ENCODE data around the gene MFF. TPM values are rescaled to one million over a fixed set of nuclear protein-coding genes. Genes with fewer than 3 reads are reported as not detected.

Gene MFF
- total RNA-seq (10 to 100 TPM; 58.0 to 64.3 TPM), polyA plus RNA-seq (100 to 1,000 TPM; 123 to 159 TPM)

- Mint-ChIP-seq H3K36me3 (peaks cover 7 to 17% of the 10 kb centered on the region in 2 donors), H3K4me3 (peak within 1 kb of the TSS; percentile 95 to 97 (median 96)), H3K27ac (peak within 1 kb of the TSS; percentile 95 to 98 (median 96)), H3K9me3 (peaks cover 0 to 3% (median 0%) of the 10 kb centered on the region in 8 donors), H3K4me1 (peaks cover 21 to 59% (median 36%) of the 10 kb centered on the region in 4 donors), H3K27me3 (no peaks in the 10 kb centered on the region)
- ChIA-PET CTCF (ENCODE audit: partially characterized antibody) (no interaction called here), POLR2A (ENCODE audit: partially characterized antibody) (interaction anchor here (1.7 to 2.1 kb wide), 2 partner anchors 11 to 24 kb away, joined by 6 to 7 read pairs; no protein-coding TSS in a partner anchor)
- Histone ChIP-seq H3K9me3 (ENCODE audit: control insufficient read depth in 1 of 2, low read length in 2 of 2) (no peaks in the 10 kb centered on the region), H3K27ac (ENCODE audit: low read depth, low read length) (peak within 1 kb of the TSS; percentile 84), H3K4me1 (ENCODE audit: insufficient read depth, low read length) (peaks cover 30% of the 10 kb centered on the region), H3K27me3 (ENCODE audit: insufficient read depth, low read length) (no peaks in the 10 kb centered on the region), H3K4me3 (ENCODE audit: low read length in 2 of 2) (peak within 1 kb of the TSS; percentile 85 to 91), H3K36me3 (ENCODE audit: insufficient read depth, low read length) (no peaks in the 10 kb centered on the region)
- intact Hi-C loops (cut with micrococcal nuclease): loop anchor here (1.0 to 5.0 kb wide), 4 partner anchors 88 to 534 kb away; partner anchors contain the start of gene RHBDD1
- peak; percentile 92 to 96 (median 93) for DNase-seq
These were observed at the start of gene MFF for GRCh38 chr2:227324995-227325838. Gene MFF (plus strand): TSS chr2:227325251. CDS start chr2:227330666, 5,415 bp downstream.

- ChIA-PET POLR2A (ENCODE audit: partially characterized antibody) (no interaction called here), CTCF (ENCODE audit: partially characterized antibody) (no interaction called here)
- H3K36me3 ChIP-seq (ENCODE audit: insufficient read depth, low read length): no peaks in the 10 kb centered on the region
- peaks cover 0 to 11% (median 2%) of the 10 kb centered on the region in 8 donors for H3K9me3 Mint-ChIP-seq
- no peak overlapping the region for H3K4me3 Mint-ChIP-seq
- no peak overlapping the region for H3K27ac ChIP-seq (ENCODE audit: low read depth, low read length)
- no peaks in the 10 kb centered on the region for H3K4me1 Mint-ChIP-seq
- H3K27me3 ChIP-seq (ENCODE audit: insufficient read depth, low read length): no peaks in the 10 kb centered on the region
- no peak overlapping the region for H3K27ac Mint-ChIP-seq
- intact Hi-C loops (cut with micrococcal nuclease): no loop called here
- no peaks in the 10 kb centered on the region for H3K4me1 ChIP-seq (ENCODE audit: insufficient read depth, low read length)
- no peaks in the 10 kb centered on the region for H3K9me3 ChIP-seq (ENCODE audit: control insufficient read depth in 1 of 2, low read length in 2 of 2)
- peaks cover 0 to 7% of the 10 kb centered on the region in 2 donors for H3K36me3 Mint-ChIP-seq
- H3K4me3 ChIP-seq (ENCODE audit: low read length in 2 of 2): no peak overlapping the region
- H3K27me3 Mint-ChIP-seq: peaks cover 2 to 3% of the 10 kb centered on the region in 2 donors
- no peak for DNase-seq
These were observed 44.2 kb upstream of the MFF start for GRCh38 chr2:227280895-227281294.

- no peak overlapping the region for H3K4me3 ChIP-seq (ENCODE audit: low read length in 2 of 2)
- Mint-ChIP-seq H3K4me3 (no peak overlapping the region), H3K9me3 (peaks cover 0 to 11% (median 2%) of the 10 kb centered on the region in 8 donors), H3K4me1 (no peaks in the 10 kb centered on the region), H3K27ac (no peak overlapping the region), H3K36me3 (peaks cover 0 to 4% of the 10 kb centered on the region in 2 donors), H3K27me3 (no peaks in the 10 kb centered on the region)
- no peaks in the 10 kb centered on the region for H3K9me3 ChIP-seq (ENCODE audit: control insufficient read depth in 1 of 2, low read length in 2 of 2)
- POLR2A ChIA-PET (ENCODE audit: partially characterized antibody): no interaction called here
- H3K4me1 ChIP-seq (ENCODE audit: insufficient read depth, low read length): no peaks in the 10 kb centered on the region
- no peaks in the 10 kb centered on the region for H3K27me3 ChIP-seq (ENCODE audit: insufficient read depth, low read length)
- CTCF ChIA-PET (ENCODE audit: partially characterized antibody): no interaction called here
- no peaks in the 10 kb centered on the region for H3K36me3 ChIP-seq (ENCODE audit: insufficient read depth, low read length)
- no peak overlapping the region for H3K27ac ChIP-seq (ENCODE audit: low read depth, low read length)
- no peak for DNase-seq
- intact Hi-C loops (cut with micrococcal nuclease): no loop called here
These were observed 39.3 kb upstream of the MFF start for GRCh38 chr2:227285741-227286236.

- intact Hi-C loops (cut with micrococcal nuclease): no loop called here
- Histone ChIP-seq H3K9me3 (ENCODE audit: control insufficient read depth in 1 of 2, low read length in 2 of 2) (no peaks in the 10 kb centered on the region), H3K27ac (ENCODE audit: low read depth, low read length) (no peak overlapping the region), H3K4me1 (ENCODE audit: insufficient read depth, low read length) (no peaks in the 10 kb centered on the region), H3K27me3 (ENCODE audit: insufficient read depth, low read length) (no peaks in the 10 kb centered on the region), H3K4me3 (ENCODE audit: low read length in 2 of 2) (no peak overlapping the region), H3K36me3 (ENCODE audit: insufficient read depth, low read length) (no peaks in the 10 kb centered on the region)
- ChIA-PET POLR2A (ENCODE audit: partially characterized antibody) (no interaction called here), CTCF (ENCODE audit: partially characterized antibody) (no interaction called here)
- DNase-seq: no peak
- Mint-ChIP-seq H3K27ac (no peak overlapping the region), H3K4me3 (no peak overlapping the region), H3K27me3 (no peaks in the 10 kb centered on the region), H3K36me3 (peaks cover 0 to 4% of the 10 kb centered on the region in 2 donors), H3K9me3 (peaks cover 0 to 5% (median 1%) of the 10 kb centered on the region in 8 donors), H3K4me1 (no peaks in the 10 kb centered on the region)
These were observed 37.3 kb upstream of the MFF start for GRCh38 chr2:227287771-227288170.

GRCh38 chr2:227292314-227292713 lies 32.7 kb upstream of the MFF start:
- H3K4me3 ChIP-seq (ENCODE audit: low read length in 2 of 2): no peak overlapping the region
- no peak for DNase-seq
- Mint-ChIP-seq H3K36me3 (no peaks in the 10 kb centered on the region), H3K4me3 (no peak overlapping the region), H3K27ac (no peak overlapping the region), H3K4me1 (no peaks in the 10 kb centered on the region), H3K9me3 (no peaks in the 10 kb centered on the region), H3K27me3 (peaks cover 0 to 1% of the 10 kb centered on the region in 2 donors)
- intact Hi-C loops (cut with micrococcal nuclease): no loop called here
- ChIA-PET POLR2A (ENCODE audit: partially characterized antibody) (no interaction called here), CTCF (ENCODE audit: partially characterized antibody) (no interaction called here)
- no peaks in the 10 kb centered on the region for H3K27me3 ChIP-seq (ENCODE audit: insufficient read depth, low read length)
- H3K4me1 ChIP-seq (ENCODE audit: insufficient read depth, low read length): no peaks in the 10 kb centered on the region
- no peaks in the 10 kb centered on the region for H3K36me3 ChIP-seq (ENCODE audit: insufficient read depth, low read length)
- H3K9me3 ChIP-seq (ENCODE audit: control insufficient read depth in 1 of 2, low read length in 2 of 2): no peaks in the 10 kb centered on the region
- H3K27ac ChIP-seq (ENCODE audit: low read depth, low read length): no peak overlapping the region

GRCh38 chr2:227293531-227293930 lies 31.5 kb upstream of the MFF start:
- ChIA-PET POLR2A (ENCODE audit: partially characterized antibody) (no interaction called here), CTCF (ENCODE audit: partially characterized antibody) (no interaction called here)
- H3K36me3 ChIP-seq (ENCODE audit: insufficient read depth, low read length): no peaks in the 10 kb centered on the region
- Mint-ChIP-seq H3K36me3 (no peaks in the 10 kb centered on the region), H3K4me1 (no peaks in the 10 kb centered on the region), H3K9me3 (no peaks in the 10 kb centered on the region), H3K27ac (no peak overlapping the region), H3K27me3 (peaks cover 0 to 1% of the 10 kb centered on the region in 2 donors), H3K4me3 (no peak overlapping the region)
- no peaks in the 10 kb centered on the region for H3K9me3 ChIP-seq (ENCODE audit: control insufficient read depth in 1 of 2, low read length in 2 of 2)
- H3K4me1 ChIP-seq (ENCODE audit: insufficient read depth, low read length): no peaks in the 10 kb centered on the region
- H3K4me3 ChIP-seq (ENCODE audit: low read length in 2 of 2): no peak overlapping the region
- H3K27ac ChIP-seq (ENCODE audit: low read depth, low read length): no peak overlapping the region
- intact Hi-C loops (cut with micrococcal nuclease): no loop called here
- DNase-seq: no peak
- H3K27me3 ChIP-seq (ENCODE audit: insufficient read depth, low read length): no peaks in the 10 kb centered on the region

GRCh38 chr2:227295806-227296205 lies 29.2 kb upstream of the MFF start:
- H3K27me3 ChIP-seq (ENCODE audit: insufficient read depth, low read length): no peaks in the 10 kb centered on the region
- H3K36me3 Mint-ChIP-seq: no peaks in the 10 kb centered on the region
- H3K36me3 ChIP-seq (ENCODE audit: insufficient read depth, low read length): no peaks in the 10 kb centered on the region
- H3K27me3 Mint-ChIP-seq: peaks cover 0 to 1% of the 10 kb centered on the region in 2 donors
- ChIA-PET CTCF (ENCODE audit: partially characterized antibody) (interaction anchor here (1.1 kb wide), 1 partner anchor 493 kb away, joined by 3 read pairs; no protein-coding TSS in a partner anchor), POLR2A (ENCODE audit: partially characterized antibody) (no interaction called here)
- no peaks in the 10 kb centered on the region for H3K4me1 Mint-ChIP-seq
- H3K4me3 Mint-ChIP-seq: no peak overlapping the region
- no peaks in the 10 kb centered on the region for H3K9me3 Mint-ChIP-seq
- no peaks in the 10 kb centered on the region for H3K4me1 ChIP-seq (ENCODE audit: insufficient read depth, low read length)
- H3K4me3 ChIP-seq (ENCODE audit: low read length in 2 of 2): no peak overlapping the region
- no peak overlapping the region for H3K27ac ChIP-seq (ENCODE audit: low read depth, low read length)
- intact Hi-C loops (cut with micrococcal nuclease): no loop called here
- H3K9me3 ChIP-seq (ENCODE audit: control insufficient read depth in 1 of 2, low read length in 2 of 2): no peaks in the 10 kb centered on the region
- DNase-seq: no peak
- H3K27ac Mint-ChIP-seq: no peak overlapping the region
